HL-60 (cell line): Measurements from ENCODE around the gene TRDN.

ENCODE experiments used
- DNase-seq, 2 experiments: peaks; one replicate each; pipeline ENCODE4 v3.0.0-alpha.2; 2010 to 2020; ENCODE audit warnings: low read depth in 1 of 2, low spot score in 1 of 2
- H3K27ac ChIP-seq: fragments of 250-450 bp; sonication (Bioruptor Pico); replicated peaks from 2 replicates; pipeline ENCODE4 v1.5.1; 2020; ENCODE audit warnings: mild to moderate bottlenecking, moderate library complexity
- H3K27me3 ChIP-seq: fragments of 250-450 bp; sonication (Bioruptor Pico); 2 replicates; pipeline ENCODE4 v1.5.1; 2021; ENCODE audit warnings: mild to moderate bottlenecking, moderate library complexity; ENCODE audit not compliant: insufficient read depth, poor library complexity, severe bottlenecking
- H3K4me3 ChIP-seq: replicated peaks from 2 replicates; pipeline ENCODE4 v1.5.1; 2011; ENCODE audit warnings: mild to moderate bottlenecking, control low read depth, low read length; ENCODE audit not compliant: insufficient read depth
- CTCF ChIP-seq: IDR thresholded peaks from one replicate; pipeline ENCODE4 v1.5.1; 2011; ENCODE audit warnings: low read length, control low read depth, inconsistent platforms; ENCODE audit not compliant: insufficient read depth
- GABPA ChIP-seq: IDR thresholded peaks from 2 replicates; pipeline ENCODE4 v1.6.1; 2012; ENCODE audit warnings: low read depth
- POLR2AphosphoS5 ChIP-seq: IDR thresholded peaks from 2 replicates; pipeline ENCODE4 v1.6.1; 2012; ENCODE audit warnings: low read depth
- SPI1 ChIP-seq: IDR thresholded peaks from 2 replicates; pipeline ENCODE4 v1.6.1; 2012; ENCODE audit warnings: low read depth, mild to moderate bottlenecking, borderline replicate concordance
- TF ChIP-seq, protein P1 (sequence below): IDR thresholded peaks from 2 replicates; pipeline ENCODE4 v1.6.1; 2012; ENCODE audit warnings: low read depth; ENCODE audit not compliant: insufficient replicate concordance

The TRDN gene

DNA sequence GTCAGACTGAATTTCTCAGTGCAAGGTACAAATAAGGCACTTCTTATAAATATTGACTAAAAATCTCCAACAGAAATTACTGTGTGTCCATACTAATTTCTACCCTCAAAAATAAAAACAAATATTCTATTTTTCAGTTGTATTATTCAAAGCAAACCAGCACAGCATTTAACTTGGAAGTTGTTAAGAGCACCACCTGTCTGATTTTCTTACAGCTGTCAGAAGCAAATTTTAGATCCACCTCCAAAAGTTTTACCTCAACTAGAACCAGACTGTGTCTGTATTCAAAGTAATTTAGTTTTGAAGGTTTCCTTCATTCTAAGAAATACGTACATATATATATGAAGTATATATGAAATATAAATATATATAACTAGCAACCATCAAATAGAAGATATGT, 1.2 kb downstream of the TRDN start:
- TF ChIP-seq, protein P1, sequence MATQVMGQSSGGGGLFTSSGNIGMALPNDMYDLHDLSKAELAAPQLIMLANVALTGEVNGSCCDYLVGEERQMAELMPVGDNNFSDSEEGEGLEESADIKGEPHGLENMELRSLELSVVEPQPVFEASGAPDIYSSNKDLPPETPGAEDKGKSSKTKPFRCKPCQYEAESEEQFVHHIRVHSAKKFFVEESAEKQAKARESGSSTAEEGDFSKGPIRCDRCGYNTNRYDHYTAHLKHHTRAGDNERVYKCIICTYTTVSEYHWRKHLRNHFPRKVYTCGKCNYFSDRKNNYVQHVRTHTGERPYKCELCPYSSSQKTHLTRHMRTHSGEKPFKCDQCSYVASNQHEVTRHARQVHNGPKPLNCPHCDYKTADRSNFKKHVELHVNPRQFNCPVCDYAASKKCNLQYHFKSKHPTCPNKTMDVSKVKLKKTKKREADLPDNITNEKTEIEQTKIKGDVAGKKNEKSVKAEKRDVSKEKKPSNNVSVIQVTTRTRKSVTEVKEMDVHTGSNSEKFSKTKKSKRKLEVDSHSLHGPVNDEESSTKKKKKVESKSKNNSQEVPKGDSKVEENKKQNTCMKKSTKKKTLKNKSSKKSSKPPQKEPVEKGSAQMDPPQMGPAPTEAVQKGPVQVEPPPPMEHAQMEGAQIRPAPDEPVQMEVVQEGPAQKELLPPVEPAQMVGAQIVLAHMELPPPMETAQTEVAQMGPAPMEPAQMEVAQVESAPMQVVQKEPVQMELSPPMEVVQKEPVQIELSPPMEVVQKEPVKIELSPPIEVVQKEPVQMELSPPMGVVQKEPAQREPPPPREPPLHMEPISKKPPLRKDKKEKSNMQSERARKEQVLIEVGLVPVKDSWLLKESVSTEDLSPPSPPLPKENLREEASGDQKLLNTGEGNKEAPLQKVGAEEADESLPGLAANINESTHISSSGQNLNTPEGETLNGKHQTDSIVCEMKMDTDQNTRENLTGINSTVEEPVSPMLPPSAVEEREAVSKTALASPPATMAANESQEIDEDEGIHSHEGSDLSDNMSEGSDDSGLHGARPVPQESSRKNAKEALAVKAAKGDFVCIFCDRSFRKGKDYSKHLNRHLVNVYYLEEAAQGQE: no peak
- TF ChIP-seq SPI1 (no peak), GABPA (no peak), POLR2AphosphoS5 (no peak), CTCF (no peak)

GRCh38 chr6:123635144-123635543, 1.6 kb downstream of the TRDN start:
- no peak overlapping the region for H3K4me3 ChIP-seq
- no peak for DNase-seq
- no peak for TF ChIP-seq GABPA
- TF ChIP-seq, protein P1: no peak
- no peak for TF ChIP-seq POLR2AphosphoS5
- no peak for TF ChIP-seq SPI1
- no peak for TF ChIP-seq CTCF
- H3K27me3 ChIP-seq: no peaks in the 10 kb centered on the region
- no peak overlapping the region for H3K27ac ChIP-seq

More for the DNA sequence above, 1.2 kb downstream of the TRDN start:
- DNase-seq: no peak
- Histone ChIP-seq H3K27ac (no peak overlapping the region), H3K27me3 (no peaks in the 10 kb centered on the region), H3K4me3 (no peak overlapping the region)

DNA sequence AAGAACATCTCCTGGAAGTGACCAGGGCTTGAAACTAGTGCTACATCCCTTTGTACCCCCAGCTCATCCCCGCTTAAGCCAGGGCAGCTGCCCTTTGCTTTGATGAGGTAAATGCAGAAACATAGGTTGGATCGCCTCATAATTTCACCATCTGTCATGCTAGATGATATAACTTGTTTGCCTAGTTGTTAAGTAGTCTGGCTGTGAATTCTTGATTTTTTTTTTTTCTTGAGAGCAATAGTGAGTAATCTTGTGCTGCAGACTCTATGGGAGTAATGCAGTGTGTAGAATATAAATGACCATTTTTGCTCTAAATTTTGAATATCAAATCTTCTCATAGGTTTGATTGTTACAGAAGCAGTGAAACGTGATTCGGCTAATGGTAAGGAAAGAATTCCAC, 4.1 kb downstream of the TRDN start:
- H3K27ac ChIP-seq: no peak overlapping the region
- TF ChIP-seq, protein P1: no peak
- TF ChIP-seq POLR2AphosphoS5 (no peak), GABPA (no peak), SPI1 (no peak), CTCF (no peak)
- no peaks in the 10 kb centered on the region for H3K27me3 ChIP-seq
- DNase-seq: no peak
- no peak overlapping the region for H3K4me3 ChIP-seq
